LNCaP clone FGC (cell line): ENCODE results near the gene DHX57.

ENCODE experiments used
- DNase-seq: peaks from one replicate; pipeline ENCODE4 v3.0.0-alpha.2; 2011; ENCODE audit warnings: low read depth
- H3K4me3 ChIP-seq: 2 replicates; pipeline ENCODE4 v1.5.1; 2011; ENCODE audit warnings: mild to moderate bottlenecking, low read depth, low read length, control low read depth
- CTCF ChIP-seq: IDR thresholded peaks from 2 replicates; pipeline ENCODE4 v1.5.1; 2012; ENCODE audit warnings: mild to moderate bottlenecking; ENCODE audit not compliant: control insufficient read depth, insufficient read depth; ENCODE audit errors: extremely low read depth

DHX57 gene

GRCh38 chr2:38875576-38876367, at the start of gene DHX57, which contains the start of gene MORN2:
Gene DHX57, minus strand, starts transcription at chr2:38875934. Its CDS starts 7,529 bp downstream, at chr2:38868405.
Gene MORN2, plus strand, starts transcription at chr2:38875976.
- no peak for TF ChIP-seq CTCF
- peak; percentile 54 for DNase-seq
- H3K4me3 ChIP-seq, result peak within 1 kb of the TSS; percentile 80

GRCh38 chr2:38922902-38923301, 47.2 kb upstream of the DHX57 start:
- TF ChIP-seq CTCF, result no peak
- H3K4me3 ChIP-seq, result no peak overlapping the region
- no peak for DNase-seq

- no peak for DNase-seq
- TF ChIP-seq CTCF, result no peak
- H3K4me3 ChIP-seq, result no peak overlapping the region
Measured at GRCh38 chr2:38922389-38922788, 46.7 kb upstream of the DHX57 start.

- no peak for TF ChIP-seq CTCF
- no peak overlapping the region for H3K4me3 ChIP-seq
- DNase-seq, result no peak
Measured at GRCh38 chr2:38912619-38913018, 36.9 kb upstream of the DHX57 start.

GRCh38 chr2:38911191-38911590, 35.5 kb upstream of the DHX57 start:
- DNase-seq, result no peak
- no peak for TF ChIP-seq CTCF
- H3K4me3 ChIP-seq, result no peak overlapping the region

GRCh38 chr2:38909872-38910271, 34.1 kb upstream of the DHX57 start:
- H3K4me3 ChIP-seq, result no peak overlapping the region
- no peak for TF ChIP-seq CTCF
- DNase-seq, result no peak
